HG03460 (cell line): ENCODE data around the gene HTR2C.
"Not testable (repeated sequence)": the region's sequence is repeated elsewhere in the genome, so short reads cannot be mapped to it uniquely, and the experiment has no call there.

ENCODE experiments used
- ATAC-seq: cut with Tn5 transposase; IDR thresholded peaks from one replicate; pipeline ENCODE4 v1.9.1; 2021; ENCODE audit not compliant: unreplicated experiment

The HTR2C gene

GRCh38 chrX:114583646-114584374, at the start of gene HTR2C:
Gene HTR2C, plus strand, starts transcription at chrX:114584086. Its CDS starts 142,851 bp downstream, at chrX:114726937.
- no peak for ATAC-seq

GRCh38 chrX:114580336-114580735, 3.5 kb upstream of the HTR2C start:
- ATAC-seq = no peak

GRCh38 chrX:114581528-114582263, 2.2 kb upstream of the HTR2C start:
- no peak for ATAC-seq

GRCh38 chrX:114582264-114582632, 1.6 kb upstream of the HTR2C start:
- ATAC-seq = no peak

GRCh38 chrX:114582698-114583395, 1.0 kb upstream of the HTR2C start:
- ATAC-seq = no peak

- ATAC-seq = no peak
These were observed 573 bp downstream of the HTR2C start for GRCh38 chrX:114584375-114584943.

- no peak for ATAC-seq
These were observed 1.3 kb downstream of the HTR2C start for GRCh38 chrX:114584983-114585842.

GRCh38 chrX:114591121-114591520, 7.2 kb downstream of the HTR2C start:
- ATAC-seq = no peak

GRCh38 chrX:114599305-114599704, 15.4 kb downstream of the HTR2C start:
- ATAC-seq = no peak

GRCh38 chrX:114599911-114600310, 16.0 kb downstream of the HTR2C start:
- ATAC-seq = no peak

GRCh38 chrX:114606619-114607018, 22.7 kb downstream of the HTR2C start:
- not testable (repeated sequence) for ATAC-seq

GRCh38 chrX:114611018-114611619, 27.2 kb downstream of the HTR2C start:
- ATAC-seq = no peak

GRCh38 chrX:114615765-114616164, 31.9 kb downstream of the HTR2C start:
- ATAC-seq = no peak

- ATAC-seq = no peak
These were observed 36.0 kb downstream of the HTR2C start for GRCh38 chrX:114619874-114620273.

GRCh38 chrX:114626323-114626722, 42.4 kb downstream of the HTR2C start:
- ATAC-seq = no peak

GRCh38 chrX:114635986-114636385, 52.1 kb downstream of the HTR2C start:
- ATAC-seq = no peak

- no peak for ATAC-seq
These were observed 66.5 kb downstream of the HTR2C start for GRCh38 chrX:114650351-114650750.

GRCh38 chrX:114675365-114675764, 91.5 kb downstream of the HTR2C start:
- no peak for ATAC-seq

- ATAC-seq = not testable (repeated sequence)
These were observed 116.6 kb downstream of the HTR2C start for GRCh38 chrX:114700533-114700932.

GRCh38 chrX:114709406-114709805, 125.5 kb downstream of the HTR2C start:
- no peak for ATAC-seq
